A549 treated with DMSO at 1 μM for 4 hours (cell line): ENCODE measurements around the gene SLC9A8. TPM values are rescaled to one million over a fixed set of nuclear protein-coding genes. Genes with fewer than 3 reads are reported as not detected.

Experiments
- total RNA-seq: library from RNA; stranded (reverse); fragments of 200-300 nt; extraction: Qiagen RNA extraction; gene quantifications from 5 replicates; pipeline ENCODE4 v1.2.3, GENCODE V29; 2022; ENCODE audit warnings: low read depth

SLC9A8 gene, protein sequence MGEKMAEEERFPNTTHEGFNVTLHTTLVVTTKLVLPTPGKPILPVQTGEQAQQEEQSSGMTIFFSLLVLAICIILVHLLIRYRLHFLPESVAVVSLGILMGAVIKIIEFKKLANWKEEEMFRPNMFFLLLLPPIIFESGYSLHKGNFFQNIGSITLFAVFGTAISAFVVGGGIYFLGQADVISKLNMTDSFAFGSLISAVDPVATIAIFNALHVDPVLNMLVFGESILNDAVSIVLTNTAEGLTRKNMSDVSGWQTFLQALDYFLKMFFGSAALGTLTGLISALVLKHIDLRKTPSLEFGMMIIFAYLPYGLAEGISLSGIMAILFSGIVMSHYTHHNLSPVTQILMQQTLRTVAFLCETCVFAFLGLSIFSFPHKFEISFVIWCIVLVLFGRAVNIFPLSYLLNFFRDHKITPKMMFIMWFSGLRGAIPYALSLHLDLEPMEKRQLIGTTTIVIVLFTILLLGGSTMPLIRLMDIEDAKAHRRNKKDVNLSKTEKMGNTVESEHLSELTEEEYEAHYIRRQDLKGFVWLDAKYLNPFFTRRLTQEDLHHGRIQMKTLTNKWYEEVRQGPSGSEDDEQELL
- total RNA-seq: 8.4 to 9.7 TPM (median 8.9 TPM) in 5 replicates

DNA sequence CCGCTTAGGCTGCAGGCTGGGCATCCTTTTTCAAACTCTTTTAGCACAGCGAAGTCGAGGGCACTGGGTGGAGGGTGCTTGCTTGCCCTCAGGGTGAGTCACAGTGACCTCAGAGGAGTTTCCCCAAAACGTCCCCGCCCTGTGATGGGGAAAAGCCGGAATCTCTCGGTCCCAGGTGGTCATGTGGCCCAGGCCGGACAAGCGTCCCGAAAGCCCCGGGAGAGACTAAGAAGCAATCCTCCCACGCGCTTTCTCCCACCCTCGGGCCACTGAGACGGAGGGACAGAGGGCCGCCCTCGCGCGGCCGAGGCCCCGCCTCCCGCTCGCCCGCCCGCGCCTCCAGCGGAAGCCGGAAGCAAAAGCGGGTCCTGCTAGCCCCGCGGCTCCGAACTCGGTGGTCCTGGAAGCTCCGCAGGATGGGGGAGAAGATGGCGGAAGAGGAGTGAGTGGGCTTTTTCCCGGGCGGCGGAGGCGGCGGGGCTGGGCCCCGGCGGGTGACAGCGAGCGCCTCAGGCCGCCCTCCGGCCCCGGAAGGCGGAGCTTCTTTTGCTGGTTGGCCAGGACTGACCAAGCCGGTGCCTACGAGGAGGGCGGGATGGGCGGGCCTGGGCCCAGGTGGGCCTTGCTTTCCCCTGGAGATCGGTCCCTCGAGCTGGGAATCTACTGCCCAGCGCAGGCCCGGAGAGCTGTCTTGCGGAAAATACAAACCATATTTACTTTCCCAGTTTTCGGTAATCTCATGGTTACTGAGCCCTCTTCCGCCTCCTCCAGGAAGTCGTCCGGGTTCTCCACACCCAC lies at the start of gene SLC9A8:
SLC9A8 (plus strand) TSS at position 322 of the 798 bp plus-strand sequence; CDS start at position 417, 95 bp downstream.

DNA sequence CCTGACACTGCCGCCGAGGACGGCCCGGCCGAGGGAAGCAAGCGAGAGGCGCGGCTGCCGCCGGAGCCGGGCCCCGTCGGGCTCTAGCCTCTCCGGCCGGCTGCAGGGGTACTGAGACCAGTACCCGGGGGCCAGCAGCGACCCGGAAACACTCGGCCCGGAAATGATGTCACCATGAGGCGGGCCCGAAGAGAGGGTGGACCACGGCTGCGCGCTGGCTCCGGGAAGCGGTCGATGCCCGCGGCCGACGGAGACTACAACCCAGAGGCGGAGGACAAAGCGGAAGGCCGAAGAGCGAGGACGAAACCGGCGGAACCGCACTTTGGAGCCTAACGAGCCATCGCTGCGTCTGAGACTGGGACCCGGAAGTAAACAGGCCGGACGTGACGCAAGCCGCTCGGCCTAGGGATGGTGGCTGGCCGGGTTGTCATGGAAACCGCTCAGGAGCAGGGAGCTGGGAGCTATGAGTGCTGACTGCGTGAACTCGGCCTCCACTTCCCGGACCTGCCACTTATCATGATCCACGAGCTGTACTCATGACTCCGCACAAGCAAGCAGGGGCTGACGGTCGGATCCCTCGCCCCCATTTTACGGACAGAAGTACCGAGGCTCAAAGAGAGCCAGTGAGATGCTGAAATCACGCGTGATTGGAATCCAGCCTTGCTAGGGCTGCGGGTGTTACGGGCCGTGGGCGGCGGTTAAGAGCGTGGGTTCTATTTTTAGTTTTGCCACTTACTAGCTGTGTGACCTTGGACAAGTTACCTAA lies 102.9 kb downstream of the SLC9A8 start, which contains the start of gene SPATA2:
SPATA2 (minus strand) TSS at position 150 of the 766 bp plus-strand sequence. CDS start 7,039 bp downstream, outside the sequence.

DNA sequence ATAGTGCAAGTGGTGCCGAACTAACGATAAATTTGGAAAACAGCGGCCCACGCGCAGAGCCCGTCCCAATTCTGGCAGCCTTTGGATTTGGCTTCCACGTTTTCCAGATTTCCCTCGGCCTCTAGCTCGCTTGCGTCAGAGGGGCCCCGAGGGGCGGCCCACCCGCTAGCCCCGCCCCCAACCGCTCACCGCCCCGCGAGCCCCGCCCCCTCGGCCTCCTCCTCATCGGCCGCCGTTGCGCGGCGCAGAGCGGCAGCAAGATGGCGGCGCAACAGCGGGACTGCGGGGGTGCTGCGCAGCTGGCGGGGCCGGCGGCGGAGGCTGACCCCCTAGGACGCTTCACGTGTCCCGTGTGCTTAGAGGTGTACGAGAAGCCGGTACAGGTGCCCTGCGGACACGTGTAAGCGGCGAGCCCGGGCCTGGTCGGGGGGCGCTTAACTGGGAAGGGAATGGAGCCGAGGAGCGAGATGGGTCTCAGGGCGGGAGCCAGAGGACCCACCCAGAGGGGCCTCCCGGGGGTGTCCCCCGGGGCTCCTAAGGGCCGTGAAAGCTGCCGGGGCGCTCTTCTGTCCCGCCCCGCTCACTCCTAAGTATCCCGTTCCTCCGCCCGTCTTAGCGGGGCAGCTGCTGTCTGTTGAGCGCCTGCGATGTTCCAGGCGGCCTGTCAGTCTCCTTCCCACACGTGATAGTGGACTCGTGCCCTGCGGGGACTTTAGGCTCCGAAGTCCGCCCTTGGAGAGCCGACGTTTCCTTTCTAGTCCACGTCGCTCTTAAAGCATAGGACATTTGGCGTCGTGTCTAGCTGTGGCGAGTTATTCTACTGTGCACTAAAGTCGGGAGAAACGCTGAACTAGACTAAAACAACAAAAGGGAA lies 123.8 kb downstream of the SLC9A8 start, which contains the start of gene RNF114:
RNF114 (plus strand) TSS at position 245 of the 874 bp plus-strand sequence; CDS start at position 261, 16 bp downstream.

Other genes starting within 250 kb of the SLC9A8 start
- 0.05 to 0.08 TPM in 2 of 5 replicates, not detected in the others for gene PTGIS, start 244.7 kb upstream of the SLC9A8 start, total RNA-seq
- gene B4GALT5, start 99.0 kb upstream of the SLC9A8 start, total RNA-seq: 50.2 to 63.4 TPM (median 61.3 TPM) in 5 replicates
- 8.0 to 9.6 TPM (median 8.6 TPM) in 5 replicates for gene SPATA2, start 102.7 kb downstream of the SLC9A8 start, total RNA-seq
- gene RNF114, start 123.6 kb downstream of the SLC9A8 start, total RNA-seq: 78.6 to 81.7 TPM (median 80.2 TPM) in 5 replicates
- gene SNAI1, start 170.2 kb downstream of the SLC9A8 start, total RNA-seq: 13.6 to 19.4 TPM (median 17.3 TPM) in 5 replicates